KBM-7 (cell line): Measurements from ENCODE around the gene FBXL12.
"Not testable (repeated sequence)": the region's sequence is repeated elsewhere in the genome, so short reads cannot be mapped to it uniquely, and the experiment has no call there.

Experiments
- DNase-seq: peaks from one replicate; pipeline ENCODE4 v3.0.0-alpha.2; 2015
- in situ Hi-C: fragments of 300-500 bp; cut with MboI; formaldehyde crosslinking; loops from 2 replicates; pipeline ENCODE4 v1.14.3; 2020; ENCODE audit warnings: low sequenced_read_pairs, low pct_unique_long_range_greater_than_20kb, mixed read lengths

Gene FBXL12

GRCh38 chr19:9797871-9798270 is 21.0 kb downstream of the FBXL12 start:
- in situ Hi-C loops, result no loop called here
- no peak for DNase-seq

GRCh38 chr19:9796113-9796773 is 22.6 kb downstream of the FBXL12 start:
- in situ Hi-C loops, result no loop called here
- peak; percentile 96 for DNase-seq

GRCh38 chr19:9793071-9793591 is 25.7 kb downstream of the FBXL12 start:
- DNase-seq, result no peak
- in situ Hi-C loops, result no loop called here

GRCh38 chr19:9792206-9793070 is 26.4 kb downstream of the FBXL12 start:
- peak; percentile 76 for DNase-seq
- in situ Hi-C loops, result no loop called here

- in situ Hi-C loops, result no loop called here
- peak; percentile 78 for DNase-seq
These were observed 27.2 kb downstream of the FBXL12 start for GRCh38 chr19:9791552-9792205.

GRCh38 chr19:9791073-9791367 is 27.9 kb downstream of the FBXL12 start:
- in situ Hi-C loops, DNase-seq: not testable (repeated sequence)

GRCh38 chr19:9789579-9789978 is 29.3 kb downstream of the FBXL12 start:
- in situ Hi-C loops, result not testable (repeated sequence)

GRCh38 chr19:9789066-9789465 is 29.8 kb downstream of the FBXL12 start:
- in situ Hi-C loops, result no loop called here

More at GRCh38 chr19:9789579-9789978, 29.3 kb downstream of the FBXL12 start:
- DNase-seq, result not testable (repeated sequence)

GRCh38 chr19:9788604-9789003 is 30.3 kb downstream of the FBXL12 start:
- DNase-seq, in situ Hi-C loops: not testable (repeated sequence)

More at GRCh38 chr19:9789066-9789465, 29.8 kb downstream of the FBXL12 start:
- DNase-seq, result no peak

- no peak for DNase-seq
- in situ Hi-C loops, result no loop called here
These were observed 32.1 kb downstream of the FBXL12 start for GRCh38 chr19:9786819-9787218.

- in situ Hi-C loops, result no loop called here
- DNase-seq, result no peak
These were observed 32.5 kb downstream of the FBXL12 start for GRCh38 chr19:9786342-9786741.

GRCh38 chr19:9785367-9786331 is 33.2 kb downstream of the FBXL12 start:
- in situ Hi-C loops, result no loop called here
- peak; percentile 95 for DNase-seq

- in situ Hi-C loops, DNase-seq: not testable (repeated sequence)
These were observed 34.7 kb downstream of the FBXL12 start for GRCh38 chr19:9784163-9784496.

GRCh38 chr19:9782338-9782737 is 36.5 kb downstream of the FBXL12 start:
- in situ Hi-C loops, result no loop called here

GRCh38 chr19:9768175-9769112 is 50.4 kb downstream of the FBXL12 start, which contains the start of gene ZNF846:
Gene ZNF846 (minus strand): TSS chr19:9768738. CDS start chr19:9764950, 3,788 bp downstream.
- DNase-seq, result peak; percentile 96
- in situ Hi-C loops, result no loop called here

More at GRCh38 chr19:9782338-9782737, 36.5 kb downstream of the FBXL12 start:
- DNase-seq, result no peak
